Memory B cell (primary cell): ENCODE data around the gene CDHR1.
"Not testable (repeated sequence)": the region's sequence is repeated elsewhere in the genome, so short reads cannot be mapped to it uniquely, and the experiment has no call there.

Experiments
- ATAC-seq: fragments of 150-1000 bp; cut with Tn5 transposase; 2 replicates; pipeline ENCODE4 v1.10.0; 2021; ENCODE audit warnings: low read depth, mild to moderate bottlenecking, moderate library complexity
- DNase-seq, 2 donors: peaks; one replicate each; pipeline ENCODE4 v3.0.0; 2022; ENCODE audit warnings: low spot score in 2 of 2
- H3K27ac Mint-ChIP-seq: one replicate; pipeline ENCODE4 v1.8.0; 2022; ENCODE audit warnings: mild to moderate bottlenecking, moderate library complexity, mixed read lengths
- H3K27me3 Mint-ChIP-seq: one replicate; pipeline ENCODE4 v1.8.0; 2022; ENCODE audit warnings: mixed read lengths
- H3K36me3 Mint-ChIP-seq: one replicate; pipeline ENCODE4 v1.8.0; 2022; ENCODE audit warnings: mild to moderate bottlenecking, mixed read lengths
- H3K4me1 Mint-ChIP-seq: one replicate; pipeline ENCODE4 v1.8.0; 2022; ENCODE audit warnings: mixed read lengths
- H3K4me3 Mint-ChIP-seq: one replicate; pipeline ENCODE4 v1.8.0; 2022; ENCODE audit warnings: mild to moderate bottlenecking, moderate library complexity, mixed read lengths
- H3K9me3 Mint-ChIP-seq: one replicate; pipeline ENCODE4 v1.8.0; 2022; ENCODE audit warnings: mixed read lengths

Gene CDHR1

GRCh38 chr10:84166620-84167288 is 27.6 kb upstream of the CDHR1 start:
- no peaks in the 10 kb centered on the region for H3K27me3 Mint-ChIP-seq
- peaks cover 4% of the 10 kb centered on the region for H3K9me3 Mint-ChIP-seq
- H3K4me1 Mint-ChIP-seq = peaks cover 4% of the 10 kb centered on the region
- ATAC-seq (no peak), DNase-seq (no peak)
- no peak overlapping the region for H3K27ac Mint-ChIP-seq
- peaks cover 6% of the 10 kb centered on the region for H3K36me3 Mint-ChIP-seq
- H3K4me3 Mint-ChIP-seq = no peak overlapping the region

DNA sequence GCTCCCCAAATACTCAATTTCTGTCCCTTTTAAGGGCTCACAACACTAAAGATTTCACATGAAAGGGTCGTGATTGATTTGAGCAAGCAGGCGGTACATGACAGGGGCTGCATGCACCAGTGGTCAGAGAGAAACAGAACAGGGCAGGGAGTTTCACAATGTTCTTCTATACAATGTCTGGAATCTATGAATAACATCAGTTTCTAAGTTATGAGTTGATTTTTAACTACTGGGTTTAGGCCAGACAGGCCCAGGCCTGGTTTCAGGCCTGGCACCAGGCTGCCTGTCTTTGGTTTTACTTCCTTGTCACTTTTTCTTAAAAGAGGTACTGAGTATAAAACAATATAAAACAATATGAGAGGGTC is 27.1 kb upstream of the CDHR1 start:
- DNase-seq, H3K27me3 Mint-ChIP-seq, H3K4me1 Mint-ChIP-seq, H3K4me3 Mint-ChIP-seq, ATAC-seq, H3K9me3 Mint-ChIP-seq, H3K27ac Mint-ChIP-seq, H3K36me3 Mint-ChIP-seq: not testable (repeated sequence)

- H3K4me1 Mint-ChIP-seq = peaks cover 15% of the 10 kb centered on the region
- not testable (repeated sequence) for ATAC-seq, H3K27ac Mint-ChIP-seq, H3K36me3 Mint-ChIP-seq, H3K27me3 Mint-ChIP-seq, H3K9me3 Mint-ChIP-seq, H3K4me3 Mint-ChIP-seq, DNase-seq
Measured at GRCh38 chr10:84168382-84168781, 26.0 kb upstream of the CDHR1 start.

DNA sequence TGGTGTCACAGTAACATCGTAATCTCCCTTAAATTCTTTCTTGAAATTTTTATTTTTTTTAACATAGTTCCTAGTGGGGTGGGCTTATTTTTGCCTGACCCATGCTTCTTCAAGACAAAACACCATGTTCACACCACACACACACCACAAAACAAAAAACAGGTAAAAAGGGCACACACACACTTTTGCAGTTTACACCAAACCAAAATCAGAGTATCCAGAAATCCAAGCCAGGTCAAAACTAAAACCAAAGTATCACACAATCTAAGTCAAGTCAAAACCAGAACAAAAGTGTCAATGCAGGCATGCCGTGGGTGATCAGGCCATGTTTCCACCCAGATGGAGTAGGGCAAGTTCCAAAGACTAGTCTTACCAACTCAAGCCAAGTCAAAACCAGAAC is 23.1 kb upstream of the CDHR1 start:
- H3K4me3 Mint-ChIP-seq, DNase-seq, ATAC-seq, H3K27me3 Mint-ChIP-seq, H3K9me3 Mint-ChIP-seq, H3K36me3 Mint-ChIP-seq: not testable (repeated sequence)
- Mint-ChIP-seq H3K4me1 (peaks cover 15% of the 10 kb centered on the region), H3K27ac (peak overlapping the region; percentile 87)

GRCh38 chr10:84171700-84172466 is 22.5 kb upstream of the CDHR1 start:
- Mint-ChIP-seq H3K4me1 (peaks cover 18% of the 10 kb centered on the region), H3K27ac (peak overlapping the region; percentile 87)
- H3K4me3 Mint-ChIP-seq, H3K27me3 Mint-ChIP-seq, H3K9me3 Mint-ChIP-seq, H3K36me3 Mint-ChIP-seq, DNase-seq: not testable (repeated sequence)
- ATAC-seq = peak; percentile 37

GRCh38 chr10:84172467-84173356 is 21.6 kb upstream of the CDHR1 start:
- Mint-ChIP-seq H3K27ac (peak overlapping the region; percentile 87), H3K36me3 (peaks cover 7% of the 10 kb centered on the region), H3K9me3 (peaks cover 2% of the 10 kb centered on the region), H3K27me3 (no peaks in the 10 kb centered on the region), H3K4me1 (peaks cover 19% of the 10 kb centered on the region), H3K4me3 (no peak overlapping the region)
- ATAC-seq = peak; percentile 35
- DNase-seq = no peak

DNA sequence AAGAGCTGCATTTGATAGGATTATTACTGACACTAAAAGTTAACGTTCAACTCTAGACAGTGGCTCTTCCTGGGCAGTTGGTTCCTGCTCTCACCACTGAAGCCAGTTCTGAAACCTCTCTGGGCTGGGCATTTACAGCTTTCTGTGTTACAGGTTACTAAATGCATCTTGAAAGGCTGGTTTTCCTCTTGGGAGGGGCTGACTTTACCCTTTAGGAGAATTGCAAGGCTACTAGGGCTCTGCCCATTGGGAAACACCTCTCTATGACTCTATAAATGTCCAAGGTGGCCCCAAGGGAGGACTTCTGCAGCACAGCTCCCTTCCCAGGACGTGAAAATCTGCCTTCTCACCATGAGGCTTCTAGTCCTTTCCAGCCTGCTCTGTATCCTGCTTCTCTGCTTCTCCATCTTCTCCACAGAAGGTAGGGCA is 20.8 kb upstream of the CDHR1 start, which contains the start of gene GPR15LG:
GPR15LG (plus strand) TSS at position 301 of the 429 bp plus-strand sequence; CDS start at position 352, 51 bp downstream.
- Mint-ChIP-seq H3K4me1 (peaks cover 19% of the 10 kb centered on the region), H3K9me3 (peaks cover 2% of the 10 kb centered on the region), H3K4me3 (no peak within 1 kb of the TSS), H3K27ac (peak within 1 kb of the TSS; percentile 87), H3K27me3 (no peaks in the 10 kb centered on the region), H3K36me3 (peaks cover 7% of the 10 kb centered on the region)
- DNase-seq (no peak), ATAC-seq (no peak)

DNA sequence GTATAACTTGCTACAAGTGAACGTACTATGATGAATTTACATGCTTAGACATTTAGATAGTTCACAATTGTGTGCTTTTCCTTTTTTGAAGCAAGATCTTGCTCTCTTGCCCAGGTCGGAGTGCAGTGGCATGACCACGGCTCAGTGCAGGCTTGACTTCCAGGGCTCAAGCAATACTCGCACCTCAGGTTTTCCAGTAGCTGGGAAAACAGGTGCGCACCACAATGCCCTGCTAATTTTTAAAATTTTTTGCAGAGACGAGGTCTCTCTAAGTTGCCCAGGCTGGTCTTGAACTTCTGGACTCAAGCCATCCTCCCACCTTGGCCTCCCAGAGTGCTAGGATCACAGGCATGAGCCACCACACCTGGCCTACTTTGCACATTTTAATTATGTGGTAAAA is 18.9 kb upstream of the CDHR1 start:
- Mint-ChIP-seq H3K27ac (no peak overlapping the region), H3K36me3 (peaks cover 7% of the 10 kb centered on the region)

DNA sequence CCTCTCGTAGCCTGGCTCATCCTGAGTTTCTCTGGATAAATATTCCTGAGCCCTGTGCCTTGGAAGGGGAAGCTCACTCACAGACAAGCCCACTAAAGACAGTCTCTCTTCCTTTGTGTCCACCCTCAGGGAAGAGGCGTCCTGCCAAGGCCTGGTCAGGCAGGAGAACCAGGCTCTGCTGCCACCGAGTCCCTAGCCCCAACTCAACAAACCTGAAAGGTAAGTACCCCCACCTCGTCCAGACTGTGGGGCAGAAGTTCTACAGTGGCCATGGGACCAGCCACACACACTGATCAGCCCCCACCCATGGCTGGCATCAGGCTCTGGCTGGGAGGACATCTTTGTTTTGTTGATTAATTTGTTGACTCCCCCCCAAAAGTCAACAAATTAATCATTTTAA is 18.0 kb upstream of the CDHR1 start:
- no peak for ATAC-seq
- Mint-ChIP-seq H3K36me3 (peaks cover 5% of the 10 kb centered on the region), H3K9me3 (peaks cover under 1% of the 10 kb centered on the region), H3K4me3 (no peak overlapping the region), H3K4me1 (peaks cover 17% of the 10 kb centered on the region), H3K27me3 (no peaks in the 10 kb centered on the region), H3K27ac (peak overlapping the region; percentile 22)
- DNase-seq = no peak

More for the DNA sequence above, 18.9 kb upstream of the CDHR1 start:
- no peak for DNase-seq
- no peak overlapping the region for H3K4me3 Mint-ChIP-seq
- H3K4me1 Mint-ChIP-seq = peaks cover 19% of the 10 kb centered on the region
- no peaks in the 10 kb centered on the region for H3K27me3 Mint-ChIP-seq
- H3K9me3 Mint-ChIP-seq = peaks cover 2% of the 10 kb centered on the region
- no peak for ATAC-seq

DNA sequence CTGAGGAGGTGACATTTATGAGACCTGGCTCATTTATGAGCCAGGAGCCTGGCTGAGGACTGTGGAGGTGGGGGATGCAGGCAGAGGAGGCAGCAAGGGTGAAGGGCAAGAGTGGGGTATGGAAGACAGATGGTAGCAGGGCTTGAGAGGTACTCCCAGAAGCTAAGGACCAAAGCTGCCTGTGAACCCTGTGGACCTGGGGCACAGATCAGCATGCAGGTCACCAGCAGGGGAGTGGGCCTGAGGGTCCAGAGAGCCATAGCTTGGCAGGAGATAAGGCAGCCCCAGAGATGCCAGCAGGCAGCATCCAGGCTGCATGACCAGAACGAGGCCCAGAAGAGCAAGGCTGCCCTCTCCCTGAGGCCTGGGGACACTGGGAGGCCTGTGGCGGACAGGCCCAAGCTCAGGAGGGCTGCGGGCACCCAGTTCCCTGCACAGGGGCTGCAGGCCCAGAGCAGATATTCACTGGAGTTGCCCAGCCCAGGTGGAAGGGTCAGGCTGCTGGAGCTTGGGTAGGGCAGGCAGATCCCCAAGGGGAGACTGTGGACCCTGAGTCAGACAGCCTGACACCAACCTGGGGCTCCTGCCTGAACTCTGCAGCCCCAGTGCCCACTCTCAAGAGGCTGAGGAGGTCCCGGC is 17.4 kb upstream of the CDHR1 start:
- H3K4me3 Mint-ChIP-seq = no peak overlapping the region
- H3K36me3 Mint-ChIP-seq = peaks cover 2% of the 10 kb centered on the region
- H3K27me3 Mint-ChIP-seq = no peaks in the 10 kb centered on the region
- DNase-seq (no peak), ATAC-seq (no peak)
- H3K9me3 Mint-ChIP-seq = no peaks in the 10 kb centered on the region
- peak overlapping the region; percentile 22 for H3K27ac Mint-ChIP-seq
- H3K4me1 Mint-ChIP-seq = peaks cover 14% of the 10 kb centered on the region

GRCh38 chr10:84177541-84178141 is 16.7 kb upstream of the CDHR1 start:
- DNase-seq (no peak), ATAC-seq (peak; percentile 26)
- no peaks in the 10 kb centered on the region for H3K9me3 Mint-ChIP-seq
- H3K27ac Mint-ChIP-seq = no peak overlapping the region
- H3K4me1 Mint-ChIP-seq = peaks cover 8% of the 10 kb centered on the region
- H3K4me3 Mint-ChIP-seq = no peak overlapping the region
- H3K27me3 Mint-ChIP-seq = no peaks in the 10 kb centered on the region
- H3K36me3 Mint-ChIP-seq = peaks cover 2% of the 10 kb centered on the region

- Mint-ChIP-seq H3K27me3 (no peaks in the 10 kb centered on the region), H3K36me3 (no peaks in the 10 kb centered on the region), H3K4me3 (no peak overlapping the region), H3K9me3 (no peaks in the 10 kb centered on the region), H3K27ac (no peak overlapping the region), H3K4me1 (peaks cover 4% of the 10 kb centered on the region)
- ATAC-seq = no peak
- no peak for DNase-seq
Measured at GRCh38 chr10:84178160-84178609, 16.2 kb upstream of the CDHR1 start.

- Mint-ChIP-seq H3K4me1 (peaks cover 4% of the 10 kb centered on the region), H3K4me3 (no peak overlapping the region), H3K27ac (no peak overlapping the region), H3K36me3 (no peaks in the 10 kb centered on the region), H3K9me3 (no peaks in the 10 kb centered on the region), H3K27me3 (no peaks in the 10 kb centered on the region)
- DNase-seq (peak; percentile 72 to 75), ATAC-seq (peak; percentile 88)
Measured at GRCh38 chr10:84179059-84179710, 15.2 kb upstream of the CDHR1 start.
